Stimulated activated CD8-positive, alpha-beta memory T cell treated with anti-CD3 and anti-CD28 coated beads, Interleukin-12 subunit alpha, Interleukin-12 subunit beta, amount 100 ng/mL, for 24 hours (primary cell): ENCODE measurements around the gene SMIM26.
"Not testable (repeated sequence)": the region's sequence is repeated elsewhere in the genome, so short reads cannot be mapped to it uniquely, and the experiment has no call there.

Source experiments
- DNase-seq: peaks from one replicate; pipeline ENCODE4 v3.0.0-alpha.2; 2020; ENCODE audit errors: extremely low read depth

Gene SMIM26

DNA sequence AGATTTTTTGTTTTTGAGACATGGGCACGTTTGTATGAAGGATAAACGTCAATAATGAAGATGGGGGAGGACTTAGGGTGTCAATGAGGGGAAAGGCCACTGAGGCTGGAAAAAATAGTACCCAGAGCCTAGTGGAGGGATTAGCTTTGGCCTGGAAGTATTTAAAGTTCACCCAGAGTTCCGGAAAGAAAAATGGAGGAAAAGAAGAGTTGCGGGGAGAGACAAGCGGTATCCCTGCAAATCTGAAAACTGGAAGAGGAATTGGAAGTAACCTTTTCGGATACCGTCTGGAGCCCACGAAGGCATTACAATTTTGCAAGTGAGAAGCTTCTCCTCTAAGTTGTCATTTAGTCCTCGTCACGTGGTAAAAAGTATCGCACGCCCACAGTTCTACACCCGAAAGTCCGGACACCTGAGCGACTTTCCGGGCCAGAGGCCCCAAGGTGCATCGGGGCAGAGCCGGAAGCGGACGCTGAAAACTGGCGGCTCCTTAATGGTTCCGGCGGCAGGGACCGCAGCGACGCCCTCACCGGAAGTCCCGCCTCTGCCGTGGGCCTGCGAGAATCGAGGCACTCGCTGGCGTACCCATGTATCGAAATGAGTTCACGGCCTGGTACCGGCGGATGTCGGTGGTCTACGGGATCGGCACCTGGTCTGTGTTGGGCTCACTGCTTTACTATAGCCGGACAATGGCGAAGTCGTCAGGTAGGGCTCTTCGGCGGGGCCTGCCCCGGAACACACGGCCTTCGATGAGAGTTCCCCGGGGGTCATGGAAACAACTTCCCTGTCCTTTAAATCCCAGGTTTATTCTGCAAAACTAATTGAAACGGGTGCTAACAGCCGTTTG is at the start of gene SMIM26:
Gene SMIM26, plus strand, starts transcription at position 541 of the 847 bp plus-strand sequence. Its CDS starts 47 bp downstream, at position 588.
- peak; percentile 84 for DNase-seq

- not testable (repeated sequence) for DNase-seq
Observed at GRCh38 chr20:18522066-18522465, 45.2 kb upstream of the SMIM26 start.

GRCh38 chr20:18523066-18523465 is 44.2 kb upstream of the SMIM26 start:
- no peak for DNase-seq

- DNase-seq, result no peak
Observed at GRCh38 chr20:18524646-18525045, 42.6 kb upstream of the SMIM26 start.

DNA sequence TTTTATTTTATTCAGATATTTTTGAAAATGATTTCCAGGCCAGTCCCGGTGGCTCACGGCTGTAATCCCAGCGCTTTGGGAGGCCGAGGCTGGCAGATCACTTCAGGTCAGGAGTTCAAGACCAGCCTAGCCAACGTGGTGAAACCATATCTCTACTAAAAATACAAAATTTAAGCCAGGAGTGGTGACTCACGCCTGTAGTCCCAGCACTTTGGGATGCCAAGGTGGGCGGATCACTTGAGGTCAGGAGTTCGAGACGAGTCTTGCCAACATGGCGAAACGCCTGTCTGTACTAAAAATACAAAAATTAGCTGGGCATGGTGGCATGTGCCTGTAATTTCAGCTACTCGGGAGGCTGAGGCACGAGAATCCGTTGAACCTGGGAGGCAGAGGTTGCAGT is 40.5 kb upstream of the SMIM26 start:
- not testable (repeated sequence) for DNase-seq

GRCh38 chr20:18527339-18527738 is 39.9 kb upstream of the SMIM26 start:
- no peak for DNase-seq

- no peak for DNase-seq
Observed at GRCh38 chr20:18527836-18528235, 39.4 kb upstream of the SMIM26 start.

- no peak for DNase-seq
Observed at GRCh38 chr20:18529041-18529440, 38.2 kb upstream of the SMIM26 start.

DNA sequence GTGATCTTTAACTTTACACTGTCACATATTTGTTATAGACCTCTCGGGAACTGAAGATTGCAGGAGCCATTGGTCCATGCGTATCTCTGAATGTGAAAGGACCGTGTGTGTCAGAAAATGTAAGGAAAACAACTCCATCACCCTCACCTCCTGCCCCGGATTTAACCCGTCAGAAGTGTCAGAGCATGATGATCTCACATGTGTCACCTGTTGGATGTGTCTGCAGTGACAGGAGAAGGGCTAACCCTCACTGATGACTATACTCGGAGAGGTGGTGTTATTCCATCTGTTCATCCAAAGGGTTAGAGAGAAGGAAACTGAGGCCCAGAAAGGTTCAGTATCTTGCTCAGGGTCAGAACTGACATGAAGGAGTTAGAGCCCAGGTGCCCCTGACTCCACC is 34.6 kb upstream of the SMIM26 start:
- DNase-seq, result no peak

DNA sequence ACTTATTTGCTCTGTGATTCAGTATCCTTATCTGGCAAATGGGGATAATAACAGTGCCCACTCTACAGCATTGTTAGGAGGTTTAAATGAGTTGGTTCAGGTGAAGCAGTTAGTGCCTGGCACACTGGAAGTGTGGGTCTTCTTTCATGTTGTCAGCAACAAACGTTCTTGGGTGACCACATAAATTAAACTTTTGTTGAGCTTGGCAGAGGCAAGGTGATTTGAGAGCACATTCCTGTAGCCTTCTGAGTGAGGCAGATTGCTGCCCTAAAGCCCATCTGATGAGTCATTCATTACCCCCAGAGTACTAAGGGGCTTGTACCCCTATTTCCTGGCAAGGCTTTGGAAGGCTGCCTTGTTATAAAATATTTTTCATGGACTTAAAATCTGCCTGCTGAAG is 33.7 kb upstream of the SMIM26 start:
- no peak for DNase-seq

DNA sequence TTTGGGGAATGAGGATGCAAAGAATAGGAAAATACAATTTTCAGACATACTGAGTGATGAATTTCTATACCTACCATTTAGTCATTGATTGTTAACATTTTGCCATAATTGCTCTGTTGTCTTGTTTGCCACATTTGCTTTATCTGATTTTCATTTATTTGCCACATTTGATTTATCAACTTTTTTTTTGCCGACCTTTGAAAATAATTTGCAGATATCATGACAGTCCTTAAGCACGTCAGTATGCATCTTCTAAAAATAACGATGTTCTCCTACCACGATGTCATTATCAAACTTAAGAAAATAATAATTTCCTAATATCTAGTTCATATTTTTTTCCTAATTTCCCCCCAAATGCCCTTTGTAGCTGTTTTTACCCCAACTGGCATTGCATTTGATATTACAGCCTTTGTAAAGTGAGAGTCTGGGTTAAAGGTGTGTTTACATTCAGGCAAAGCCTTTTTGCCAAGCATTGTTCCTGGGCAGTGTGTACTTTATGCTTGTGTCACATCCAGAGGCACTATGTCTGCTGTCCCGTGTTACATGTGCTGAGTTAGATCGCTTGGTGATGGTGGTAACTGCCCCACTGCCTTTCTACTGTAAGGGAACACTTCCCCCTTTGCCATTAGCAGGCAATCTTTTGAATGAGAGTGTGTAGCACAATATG is 33.1 kb upstream of the SMIM26 start:
- no peak for DNase-seq

GRCh38 chr20:18537651-18538050 is 29.6 kb upstream of the SMIM26 start:
- no peak for DNase-seq

GRCh38 chr20:18541741-18542140 is 25.5 kb upstream of the SMIM26 start:
- no peak for DNase-seq

- DNase-seq, result no peak
Observed at GRCh38 chr20:18543216-18543615, 24.0 kb upstream of the SMIM26 start.

DNA sequence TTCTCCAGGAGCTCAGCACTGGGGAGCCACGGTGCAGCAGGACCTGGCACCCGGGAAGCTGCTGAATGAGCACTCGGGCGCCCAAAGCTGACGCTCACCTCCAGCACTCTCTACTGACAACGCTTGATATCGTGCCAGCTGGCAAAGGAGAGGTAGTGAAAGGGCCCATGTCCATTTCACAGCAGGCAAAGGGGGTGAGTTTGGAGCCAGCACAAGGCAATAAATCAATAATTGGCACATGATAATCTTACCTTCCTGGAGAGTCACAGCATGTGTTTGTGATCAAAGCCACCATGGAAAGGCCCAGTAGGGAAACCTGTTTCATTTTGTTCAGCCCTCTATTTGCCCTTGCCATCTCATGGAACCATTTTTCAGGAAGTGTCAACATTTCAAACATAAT is 23.3 kb upstream of the SMIM26 start:
- DNase-seq, result no peak

GRCh38 chr20:18545566-18545965 is 21.7 kb upstream of the SMIM26 start:
- DNase-seq, result no peak

DNA sequence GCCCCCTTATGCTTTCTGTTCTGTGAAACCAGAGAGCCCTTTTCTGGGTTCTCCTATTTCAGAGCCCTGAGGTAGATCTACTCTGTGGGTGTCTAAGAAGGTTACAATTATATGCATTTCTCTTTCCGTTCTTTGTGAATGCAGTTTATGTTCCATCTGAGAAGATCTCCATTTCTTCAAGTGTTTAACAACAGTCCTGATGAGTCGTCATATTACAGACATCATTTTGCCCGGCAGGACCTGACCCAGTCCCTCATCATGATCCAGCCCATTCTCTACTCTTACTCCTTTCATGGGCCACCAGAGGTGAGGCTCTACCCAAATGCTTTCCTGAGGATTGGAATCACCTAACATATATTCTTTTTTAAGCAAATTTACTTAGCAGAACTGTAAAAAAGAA is 18.8 kb upstream of the SMIM26 start:
- no peak for DNase-seq

DNA sequence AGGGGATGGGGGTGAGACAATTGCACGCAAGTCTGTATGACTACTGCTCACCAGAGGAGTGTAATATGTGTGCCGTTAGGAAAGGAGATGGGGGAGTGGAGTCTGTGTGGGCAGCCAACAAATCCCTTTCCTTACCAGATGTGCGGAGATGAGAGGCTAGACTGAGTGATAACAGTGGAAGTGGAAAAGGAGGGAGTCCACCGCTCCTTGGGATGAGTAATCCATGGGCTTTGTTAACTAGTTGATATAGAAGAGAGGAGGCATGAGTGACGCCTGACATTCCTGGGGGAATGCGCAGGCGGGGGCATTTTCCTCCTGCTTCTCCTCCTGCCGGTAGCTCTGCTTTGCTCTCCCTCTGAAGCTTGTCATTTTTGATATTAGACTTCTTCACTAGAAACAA is 13.5 kb upstream of the SMIM26 start:
- DNase-seq, result no peak

DNA sequence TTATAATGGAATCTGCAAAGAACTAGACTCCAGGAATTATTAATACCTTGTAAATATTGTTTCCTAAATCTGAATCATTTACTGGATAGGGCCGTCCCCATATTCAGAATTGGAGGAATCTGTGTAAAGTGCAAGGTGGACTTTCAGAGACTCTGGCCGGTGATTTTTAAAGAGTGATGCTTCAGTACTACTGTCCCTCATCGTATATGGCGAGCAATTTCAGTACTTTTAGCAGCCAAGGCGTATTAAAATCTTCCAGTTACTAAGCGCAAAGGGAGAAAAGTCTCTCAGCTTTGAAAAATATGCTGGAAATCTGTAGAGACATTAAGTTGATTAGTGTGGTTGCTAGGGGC is 483 bp downstream of the SMIM26 start:
- DNase-seq, result no peak

DNA sequence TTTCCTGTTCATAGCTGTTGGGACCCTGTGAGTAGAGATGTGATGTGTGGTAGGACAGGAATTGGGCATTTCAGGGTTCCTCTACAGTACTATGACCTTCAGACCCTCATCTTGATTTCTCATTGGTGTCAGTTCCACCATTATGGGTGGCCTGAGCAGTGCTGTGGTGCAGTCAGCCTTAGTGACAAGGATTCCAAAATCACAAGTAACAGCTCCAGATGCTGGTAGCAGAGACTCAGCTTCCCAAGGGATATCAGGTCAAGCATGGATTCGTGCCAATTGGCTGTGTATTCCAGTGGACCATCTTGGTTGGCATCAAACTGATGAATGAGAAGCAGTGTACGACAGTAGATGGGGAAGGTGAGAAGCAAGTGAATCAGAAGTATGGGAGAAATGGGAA is 3.8 kb downstream of the SMIM26 start:
- no peak for DNase-seq

DNA sequence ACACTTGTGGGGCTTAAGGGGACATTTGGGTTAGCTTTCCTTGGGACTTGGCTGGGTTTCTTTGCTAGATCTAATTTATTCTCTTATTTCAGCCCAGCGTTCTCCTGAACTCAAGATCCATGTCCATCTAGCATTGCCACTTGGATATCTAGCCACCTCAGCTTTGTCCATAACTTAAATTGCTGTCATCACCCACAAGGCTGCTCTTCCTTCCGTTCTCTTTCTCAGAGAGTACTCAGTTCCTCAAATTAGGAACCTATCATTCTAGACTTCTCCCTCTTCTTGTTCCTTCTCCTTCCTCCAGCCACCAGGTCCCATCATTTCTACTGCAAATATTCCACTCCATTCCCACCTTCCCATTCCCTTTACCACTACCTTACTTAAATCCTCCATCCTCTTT is 4.3 kb downstream of the SMIM26 start:
- no peak for DNase-seq

GRCh38 chr20:18577942-18578341 is 10.7 kb downstream of the SMIM26 start:
- DNase-seq, result no peak

- no peak for DNase-seq
Observed at GRCh38 chr20:18578581-18578980, 11.3 kb downstream of the SMIM26 start.
